ENCODE results near the gene LRRC70. TPM values are rescaled to one million over a fixed set of nuclear protein-coding genes. Genes with fewer than 3 reads are reported as not detected.

LRRC70 gene
- polyA plus RNA-seq, 1 experiment, result 0.71 TPM

GRCh38 chr5:62575066-62575465, 3.6 kb upstream of the LRRC70 start:
- DNase-seq (ENCODE audit: low read depth, low spot score), result no peak
- no peaks in the 10 kb centered on the region for H3K9me3 ChIP-seq (ENCODE audit: control insufficient read depth, insufficient read depth, low read length)
- TF ChIP-seq CTCF (IDR thresholded peaks at IDR 0.05; ENCODE audit: low read depth, low read length), result no peak
- POLR2A ChIA-PET, result no interaction called here
- no peaks in the 10 kb centered on the region for H3K27me3 ChIP-seq (ENCODE audit: control insufficient read depth, insufficient read depth, low read length)
- no peak overlapping the region for H3K4me3 ChIP-seq (ENCODE audit: low read depth, low read length)
- H3K27ac ChIP-seq (ENCODE audit: low read depth, low read length), result no peak overlapping the region
- CTCF ChIA-PET, result no interaction called here

GRCh38 chr5:62575489-62575888, 3.1 kb upstream of the LRRC70 start:
- CTCF ChIA-PET, result no interaction called here
- Histone ChIP-seq H3K4me3 (ENCODE audit: low read depth, low read length) (no peak overlapping the region), H3K27ac (ENCODE audit: low read depth, low read length) (no peak overlapping the region), H3K27me3 (ENCODE audit: control insufficient read depth, insufficient read depth, low read length) (no peaks in the 10 kb centered on the region), H3K9me3 (ENCODE audit: control insufficient read depth, insufficient read depth, low read length) (no peaks in the 10 kb centered on the region)
- TF ChIP-seq CTCF (IDR thresholded peaks at IDR 0.05; ENCODE audit: low read depth, low read length), result no peak
- POLR2A ChIA-PET, result no interaction called here
- DNase-seq (ENCODE audit: low read depth, low spot score), result no peak

- TF ChIP-seq CTCF (IDR thresholded peaks at IDR 0.05; ENCODE audit: low read depth, low read length), result no peak
- Histone ChIP-seq H3K27me3 (ENCODE audit: control insufficient read depth, insufficient read depth, low read length) (no peaks in the 10 kb centered on the region), H3K9me3 (ENCODE audit: control insufficient read depth, insufficient read depth, low read length) (no peaks in the 10 kb centered on the region), H3K4me3 (ENCODE audit: low read depth, low read length) (no peak overlapping the region), H3K27ac (ENCODE audit: low read depth, low read length) (no peak overlapping the region)
- POLR2A ChIA-PET, result no interaction called here
- no peak for DNase-seq (ENCODE audit: low read depth, low spot score)
- CTCF ChIA-PET, result no interaction called here
Measured at GRCh38 chr5:62576570-62577170, 1.9 kb upstream of the LRRC70 start.

DNA sequence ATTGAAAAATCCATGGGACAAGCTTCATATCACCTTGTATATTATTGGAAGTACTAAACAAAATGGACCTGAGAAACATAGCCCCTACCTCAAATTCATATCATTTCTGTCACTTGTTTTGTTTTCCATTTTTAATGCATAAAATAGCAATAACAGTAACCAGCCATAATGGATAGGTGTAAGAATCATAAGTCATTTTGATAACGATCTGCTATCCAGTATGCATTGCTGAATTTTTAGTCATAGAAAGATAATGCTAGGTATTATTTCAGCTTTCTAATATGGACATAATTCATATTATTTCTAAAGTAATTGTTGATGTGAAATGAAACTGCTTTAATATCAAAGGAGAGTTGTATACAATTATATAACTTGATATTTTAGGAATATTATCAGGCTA, 1.1 kb upstream of the LRRC70 start:
- POLR2A ChIA-PET, result no interaction called here
- H3K27ac ChIP-seq (ENCODE audit: low read depth, low read length), result no peak overlapping the region
- H3K27me3 ChIP-seq (ENCODE audit: control insufficient read depth, insufficient read depth, low read length), result no peaks in the 10 kb centered on the region
- no peak overlapping the region for H3K4me3 ChIP-seq (ENCODE audit: low read depth, low read length)
- no peak for TF ChIP-seq CTCF (IDR thresholded peaks at IDR 0.05; ENCODE audit: low read depth, low read length)
- no peaks in the 10 kb centered on the region for H3K9me3 ChIP-seq (ENCODE audit: control insufficient read depth, insufficient read depth, low read length)
- CTCF ChIA-PET, result no interaction called here
- no peak for DNase-seq (ENCODE audit: low read depth, low spot score)

GRCh38 chr5:62579761-62580160, 1.1 kb downstream of the LRRC70 start:
- ChIA-PET POLR2A (no interaction called here), CTCF (no interaction called here)
- Histone ChIP-seq H3K4me3 (ENCODE audit: low read depth, low read length) (no peak overlapping the region), H3K9me3 (ENCODE audit: control insufficient read depth, insufficient read depth, low read length) (no peaks in the 10 kb centered on the region), H3K27me3 (ENCODE audit: control insufficient read depth, insufficient read depth, low read length) (no peaks in the 10 kb centered on the region), H3K27ac (ENCODE audit: low read depth, low read length) (no peak overlapping the region)
- TF ChIP-seq CTCF (IDR thresholded peaks at IDR 0.05; ENCODE audit: low read depth, low read length), result no peak
- DNase-seq (ENCODE audit: low read depth, low spot score), result no peak

All from AG04450 (cell line).